ENCODE data around the gene PTER.

The PTER gene

GRCh38 chr10:16417341-16417740 lies 19.5 kb upstream of the PTER start:
- TF ChIP-seq CTCF (IDR thresholded peaks at IDR 0.05; ENCODE audit: low read depth, low read length), result no peak
- no peak for DNase-seq
- Histone ChIP-seq H3K27ac (no peak overlapping the region), H3K9me3 (ENCODE audit: severe bottlenecking) (no peaks in the 10 kb centered on the region), H3K27me3 (ENCODE audit: insufficient read depth, low read depth, severe bottlenecking) (no peaks in the 10 kb centered on the region), H3K36me3 (no peaks in the 10 kb centered on the region), H3K4me3 (ENCODE audit: low read depth, low read length) (no peak overlapping the region)

GRCh38 chr10:16423599-16423998 lies 13.2 kb upstream of the PTER start:
- DNase-seq, result no peak
- H3K4me3 ChIP-seq (ENCODE audit: low read depth, low read length), result no peak overlapping the region
- no peaks in the 10 kb centered on the region for H3K9me3 ChIP-seq (ENCODE audit: severe bottlenecking)
- H3K27me3 ChIP-seq (ENCODE audit: insufficient read depth, low read depth, severe bottlenecking), result no peaks in the 10 kb centered on the region
- no peaks in the 10 kb centered on the region for H3K36me3 ChIP-seq
- H3K27ac ChIP-seq, result no peak overlapping the region
- no peak for TF ChIP-seq CTCF (IDR thresholded peaks at IDR 0.05; ENCODE audit: low read depth, low read length)

GRCh38 chr10:16425449-16425848 lies 11.4 kb upstream of the PTER start:
- no peak for DNase-seq
- TF ChIP-seq CTCF (IDR thresholded peaks at IDR 0.05; ENCODE audit: low read depth, low read length), result no peak
- Histone ChIP-seq H3K9me3 (ENCODE audit: severe bottlenecking) (no peaks in the 10 kb centered on the region), H3K27me3 (ENCODE audit: insufficient read depth, low read depth, severe bottlenecking) (no peaks in the 10 kb centered on the region), H3K27ac (no peak overlapping the region), H3K36me3 (no peaks in the 10 kb centered on the region), H3K4me3 (ENCODE audit: low read depth, low read length) (no peak overlapping the region)

- TF ChIP-seq CTCF (IDR thresholded peaks at IDR 0.05; ENCODE audit: low read depth, low read length), result no peak
- Histone ChIP-seq H3K9me3 (ENCODE audit: severe bottlenecking) (no peaks in the 10 kb centered on the region), H3K27me3 (ENCODE audit: insufficient read depth, low read depth, severe bottlenecking) (no peaks in the 10 kb centered on the region), H3K27ac (no peak overlapping the region), H3K36me3 (no peaks in the 10 kb centered on the region), H3K4me3 (ENCODE audit: low read depth, low read length) (no peak overlapping the region)
- DNase-seq, result no peak
Measured at GRCh38 chr10:16429539-16429938, 7.3 kb upstream of the PTER start.

GRCh38 chr10:16436367-16436757 lies 448 bp upstream of the PTER start:
- no peaks in the 10 kb centered on the region for H3K36me3 ChIP-seq
- DNase-seq, result no peak
- no peak overlapping the region for H3K27ac ChIP-seq
- no peaks in the 10 kb centered on the region for H3K9me3 ChIP-seq (ENCODE audit: severe bottlenecking)
- no peak overlapping the region for H3K4me3 ChIP-seq (ENCODE audit: low read depth, low read length)
- no peaks in the 10 kb centered on the region for H3K27me3 ChIP-seq (ENCODE audit: insufficient read depth, low read depth, severe bottlenecking)
- TF ChIP-seq CTCF (IDR thresholded peaks at IDR 0.05; ENCODE audit: low read depth, low read length), result no peak

GRCh38 chr10:16437540-16437894 lies 707 bp downstream of the PTER start:
- no peaks in the 10 kb centered on the region for H3K9me3 ChIP-seq (ENCODE audit: severe bottlenecking)
- H3K27ac ChIP-seq, result no peak overlapping the region

More at GRCh38 chr10:16437540-16437894, 707 bp downstream of the PTER start:
- H3K27me3 ChIP-seq (ENCODE audit: insufficient read depth, low read depth, severe bottlenecking), result no peaks in the 10 kb centered on the region
- no peak for TF ChIP-seq CTCF (IDR thresholded peaks at IDR 0.05; ENCODE audit: low read depth, low read length)
- no peak for DNase-seq
- H3K36me3 ChIP-seq, result no peaks in the 10 kb centered on the region
- H3K4me3 ChIP-seq (ENCODE audit: low read depth, low read length), result no peak overlapping the region
